Neuronal stem cell (in vitro differentiated cells): ENCODE results near the gene C4orf50.
A peak's percentile ranks its signal among the peaks of the same experiment; 100 is the strongest.

Experiments
- DNase-seq: peaks from one replicate; pipeline ENCODE4 v3.0.0-alpha.2; 2013; ENCODE audit warnings: low spot score
- H2AFZ ChIP-seq: one replicate; pipeline ENCODE4 v1.6.1; 2013; ENCODE audit warnings: mild to moderate bottlenecking, low read length, inconsistent platforms
- H2AK5ac ChIP-seq: 2 replicates; pipeline ENCODE4 v1.6.1; 2013; ENCODE audit warnings: low read depth, mild to moderate bottlenecking, inconsistent platforms, low read length, moderate library complexity, mixed read lengths
- H2BK120ac ChIP-seq: 2 replicates; pipeline ENCODE4 v1.6.1; 2013; ENCODE audit warnings: low read depth, mild to moderate bottlenecking, inconsistent platforms, low read length, moderate library complexity, mixed read lengths
- H2BK12ac ChIP-seq: one replicate; pipeline ENCODE4 v1.6.1; 2013; ENCODE audit warnings: low read length, inconsistent platforms
- H2BK15ac ChIP-seq: 2 replicates; pipeline ENCODE4 v1.6.1; 2013; ENCODE audit warnings: mild to moderate bottlenecking, low read length, inconsistent platforms, mixed read lengths
- H2BK5ac ChIP-seq: one replicate; pipeline ENCODE4 v1.6.1; 2013; ENCODE audit warnings: inconsistent platforms, mild to moderate bottlenecking, low read length, moderate library complexity
- H3K14ac ChIP-seq: one replicate; pipeline ENCODE4 v1.6.1; 2013; ENCODE audit warnings: low read length, inconsistent platforms
- H3K18ac ChIP-seq: 2 replicates; pipeline ENCODE4 v1.6.1; 2013; ENCODE audit warnings: low read length, inconsistent platforms
- H3K23ac ChIP-seq: 2 replicates; pipeline ENCODE4 v1.6.1; 2013; ENCODE audit warnings: low read depth, mild to moderate bottlenecking, mixed read lengths, low read length, inconsistent platforms; ENCODE audit not compliant: poor library complexity
- H3K27ac ChIP-seq: replicated peaks from 3 replicates; pipeline ENCODE4 v1.5.1; 2013; ENCODE audit warnings: low read length, inconsistent platforms
- H3K27me3 ChIP-seq, 3 experiments: 2 replicates each; pipeline ENCODE4 v1.6.1; 2013; ENCODE audit warnings: low read length in 3 of 3, mild to moderate bottlenecking in 2 of 3, inconsistent platforms in 1 of 3, low read depth in 1 of 3, mixed read lengths in 1 of 3, moderate library complexity in 1 of 3; ENCODE audit not compliant: control insufficient read depth in 3 of 3, insufficient read depth in 3 of 3
- H3K36me3 ChIP-seq, 2 donors: replicated peaks in 1 of 2; 2 replicates each; pipeline ENCODE4 v1.6.1; 2013; ENCODE audit warnings: low read length in 2 of 2; ENCODE audit not compliant: control insufficient read depth in 2 of 2, insufficient read depth in 2 of 2
- H3K4ac ChIP-seq: 2 replicates; pipeline ENCODE4 v1.6.1; 2013; ENCODE audit warnings: inconsistent platforms, mild to moderate bottlenecking, low read length, moderate library complexity
- H3K4me1 ChIP-seq, 2 donors: 1 replicate in 1 of 2; 2 replicates in 1 of 2; pipeline ENCODE4 v1.6.1; 2013; ENCODE audit warnings: low read length in 2 of 2, low read depth in 1 of 2; ENCODE audit not compliant: control insufficient read depth in 2 of 2, insufficient read depth in 1 of 2
- H3K4me2 ChIP-seq: one replicate; pipeline ENCODE4 v1.6.1; 2013; ENCODE audit warnings: mild to moderate bottlenecking, low read length, inconsistent platforms; ENCODE audit not compliant: insufficient read depth, poor library complexity, severe bottlenecking
- H3K4me3 ChIP-seq, 2 donors: 2 replicates each; pipeline ENCODE4 v1.5.1; 2013; ENCODE audit warnings: low read length in 2 of 2, mild to moderate bottlenecking in 2 of 2, inconsistent platforms in 1 of 2, moderate library complexity in 1 of 2
- H3K79me1 ChIP-seq: one replicate; pipeline ENCODE4 v1.6.1; 2013; ENCODE audit warnings: low read depth, mild to moderate bottlenecking, inconsistent platforms, low read length, moderate library complexity
- H3K9ac ChIP-seq: one replicate; pipeline ENCODE4 v1.6.1; 2013; ENCODE audit warnings: mild to moderate bottlenecking, low read depth, low read length, inconsistent platforms; ENCODE audit not compliant: poor library complexity
- H3K9me3 ChIP-seq, 2 donors: replicated peaks in 1 of 2; 2 replicates each; pipeline versions ENCODE3 to v1.6.1; 2013; ENCODE audit warnings: low read length in 2 of 2, mild to moderate bottlenecking in 2 of 2, inconsistent platforms in 1 of 2, low read depth in 1 of 2, mixed read lengths in 1 of 2, moderate library complexity in 1 of 2; ENCODE audit not compliant: control insufficient read depth in 2 of 2, insufficient read depth in 1 of 2
- H4K8ac ChIP-seq: one replicate; pipeline ENCODE4 v1.6.1; 2013; ENCODE audit warnings: low read depth, mild to moderate bottlenecking, inconsistent platforms, low read length, moderate library complexity
- H4K91ac ChIP-seq: one replicate; pipeline ENCODE4 v1.6.1; 2013; ENCODE audit warnings: low read length, low read depth, mild to moderate bottlenecking, inconsistent platforms; ENCODE audit not compliant: poor library complexity
- WGBS, 2 donors: extraction: QIAGEN DNeasy Blood & Tissue Kit; methylation state at CpG; one replicate each; pipeline ENCODE4 v1.1.7; 2013; ENCODE audit warnings: missing lambda C conversion rate in 2 of 2, mixed read lengths in 1 of 2; ENCODE audit not compliant: insufficient read length in 2 of 2, insufficient replicate concordance in 1 of 2; ENCODE audit errors: extremely low coverage in 2 of 2; 5-methylcytosine and 5-hydroxymethylcytosine counted together

C4orf50 gene

DNA sequence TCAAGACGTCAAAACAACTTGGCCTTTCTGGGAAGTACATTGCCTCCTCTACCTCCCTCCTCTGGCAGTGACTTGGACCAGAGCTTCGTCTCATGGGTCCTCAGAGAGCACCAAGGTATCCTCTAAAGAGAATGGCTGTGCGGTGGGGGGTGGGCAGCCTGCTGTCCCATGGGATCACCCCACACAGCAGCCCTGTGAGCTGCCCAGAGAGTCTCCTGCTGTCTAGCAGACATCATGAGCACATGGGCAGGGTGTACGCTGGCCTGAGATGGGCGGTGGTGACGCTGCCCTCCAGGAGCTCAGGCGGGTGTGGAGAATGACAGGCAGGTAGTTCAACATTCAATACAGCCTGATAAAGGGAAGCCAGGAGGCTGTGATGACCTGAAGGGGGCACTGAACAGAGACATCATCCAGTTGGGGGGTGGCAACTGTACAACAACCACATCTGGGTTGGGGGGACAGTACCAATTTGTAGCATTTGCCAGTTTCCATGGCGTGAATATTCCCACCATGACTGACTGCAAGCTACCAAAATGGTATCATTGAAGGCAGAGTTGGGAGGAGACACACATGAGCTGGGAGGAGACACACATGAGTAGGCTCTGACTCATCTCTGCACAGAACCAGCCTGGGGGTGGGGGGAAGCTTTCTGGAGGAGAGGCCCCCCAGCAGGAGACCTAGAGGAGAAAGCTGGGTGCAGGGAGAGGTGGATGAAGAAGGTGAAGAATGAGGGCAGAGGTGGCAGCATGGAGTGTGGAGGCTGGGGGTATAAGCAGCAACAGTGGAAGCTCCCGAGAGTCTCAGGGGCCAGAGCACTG lies 35.9 kb downstream of the C4orf50 start:
- no peak overlapping the region for H2BK5ac ChIP-seq
- no peaks in the 10 kb centered on the region for H3K4me1 ChIP-seq
- no peak overlapping the region for H3K4me3 ChIP-seq
- no peak overlapping the region for H3K4me2 ChIP-seq
- H3K4ac ChIP-seq = no peak overlapping the region
- no peak overlapping the region for H3K27ac ChIP-seq
- peaks cover 0 to 2% of the 10 kb centered on the region in 2 donors for H3K9me3 ChIP-seq
- H3K9ac ChIP-seq = no peak overlapping the region
- H3K79me1 ChIP-seq = no peaks in the 10 kb centered on the region
- WGBS, 2 donors = no CpG with 5 or more reads among the region's 9 CpGs
- H3K18ac ChIP-seq = no peak overlapping the region
- no peak overlapping the region for H2AFZ ChIP-seq
- H2BK15ac ChIP-seq = no peak overlapping the region
- DNase-seq = no peak
- H3K36me3 ChIP-seq = no peaks in the 10 kb centered on the region
- no peak overlapping the region for H3K14ac ChIP-seq
- no peak overlapping the region for H2BK12ac ChIP-seq
- H3K23ac ChIP-seq = no peak overlapping the region
- no peak overlapping the region for H4K8ac ChIP-seq
- no peak overlapping the region for H2AK5ac ChIP-seq
- peaks cover 0 to 9% (median 0%) of the 10 kb centered on the region in 3 experiments for H3K27me3 ChIP-seq
- H4K91ac ChIP-seq = no peak overlapping the region
- H2BK120ac ChIP-seq = no peak overlapping the region

DNA sequence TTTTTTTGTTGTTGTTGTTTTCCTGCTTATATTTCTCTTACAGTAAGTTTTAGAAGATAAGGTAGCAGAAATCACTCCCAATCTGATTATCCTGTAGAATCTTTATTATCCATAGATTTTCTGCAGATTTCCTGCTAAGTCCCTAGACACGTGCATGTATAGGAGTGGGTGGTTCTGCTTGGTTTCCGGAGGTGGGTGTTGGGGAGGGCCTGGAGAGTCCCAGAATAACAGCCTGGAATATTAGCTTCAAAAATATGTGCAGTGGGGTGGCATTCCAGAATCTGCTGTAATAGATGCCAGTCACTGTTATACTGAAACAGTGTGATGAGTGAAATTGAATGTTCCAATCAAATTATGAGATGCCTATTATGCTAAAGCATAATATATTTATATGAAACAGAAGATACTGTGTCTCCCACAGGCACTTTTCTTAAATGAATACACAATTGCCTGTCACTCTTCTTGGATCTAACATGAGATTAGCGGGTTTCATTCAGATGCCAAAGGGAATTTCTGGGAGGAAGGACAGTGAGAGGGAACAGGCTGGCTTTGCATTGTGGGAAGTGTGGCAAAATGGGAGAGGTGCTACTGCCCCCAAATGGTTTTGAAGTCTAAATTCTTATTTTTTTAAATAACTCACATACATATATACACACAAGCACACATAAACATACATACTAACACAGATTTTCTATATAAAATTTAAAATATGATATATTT lies 37.6 kb downstream of the C4orf50 start:
- Histone ChIP-seq H2AFZ (no peak overlapping the region), H3K4me1 (no peaks in the 10 kb centered on the region), H3K4ac (no peak overlapping the region), H3K4me3 (no peak overlapping the region), H3K23ac (no peak overlapping the region), H3K9ac (no peak overlapping the region), H2BK12ac (no peak overlapping the region), H3K14ac (no peak overlapping the region), H2BK5ac (no peak overlapping the region), H3K18ac (no peak overlapping the region), H4K91ac (no peak overlapping the region), H3K36me3 (no peaks in the 10 kb centered on the region), H3K79me1 (no peaks in the 10 kb centered on the region), H2BK120ac (no peak overlapping the region), H2BK15ac (no peak overlapping the region), H3K27ac (no peak overlapping the region), H3K4me2 (no peak overlapping the region), H3K9me3 (peaks cover 0 to 2% of the 10 kb centered on the region in 2 donors), H3K27me3 (peaks cover 0 to 9% (median 0%) of the 10 kb centered on the region in 3 experiments), H4K8ac (no peak overlapping the region), H2AK5ac (no peak overlapping the region)
- DNase-seq = no peak
- no CpG with 5 or more reads among the region's 3 CpGs for WGBS, 2 donors

DNA sequence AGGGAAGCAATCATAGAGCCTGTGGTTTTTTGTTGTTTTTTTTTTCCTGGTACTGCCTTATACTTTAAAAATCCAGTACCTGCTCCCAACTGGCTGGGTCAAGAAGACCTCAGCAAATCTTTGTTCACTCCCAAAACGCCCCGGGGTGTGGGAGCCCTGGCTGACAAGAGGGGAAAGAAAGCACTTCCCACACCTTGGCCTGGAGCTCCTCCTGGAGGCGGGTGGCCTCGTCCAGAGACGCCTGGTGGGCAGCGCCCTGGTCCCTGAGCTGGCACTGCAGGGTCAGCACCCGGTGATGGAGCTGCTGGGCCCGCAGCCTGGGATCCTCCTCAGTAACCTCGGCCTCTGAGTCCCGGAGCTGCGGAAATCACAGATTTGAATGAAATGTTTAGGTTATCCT lies 38.2 kb downstream of the C4orf50 start:
- peaks cover 0 to 2% of the 10 kb centered on the region in 2 donors for H3K9me3 ChIP-seq
- H2AK5ac ChIP-seq = no peak overlapping the region
- no peak overlapping the region for H3K14ac ChIP-seq
- H2BK120ac ChIP-seq = no peak overlapping the region
- H3K4me2 ChIP-seq = no peak overlapping the region
- no peak overlapping the region for H2BK12ac ChIP-seq
- no peak overlapping the region for H3K4me3 ChIP-seq
- no peak overlapping the region for H3K23ac ChIP-seq
- peak; percentile 37 for DNase-seq
- no peak overlapping the region for H4K8ac ChIP-seq
- no peak overlapping the region for H4K91ac ChIP-seq
- WGBS, 2 donors = no CpG with 5 or more reads among the region's 11 CpGs
- H3K9ac ChIP-seq = no peak overlapping the region
- no peak overlapping the region for H2AFZ ChIP-seq
- H3K27me3 ChIP-seq = peaks cover 0 to 9% (median 0%) of the 10 kb centered on the region in 3 experiments
- no peak overlapping the region for H3K18ac ChIP-seq
- H2BK15ac ChIP-seq = no peak overlapping the region
- H3K4me1 ChIP-seq = no peaks in the 10 kb centered on the region
- H3K36me3 ChIP-seq = no peaks in the 10 kb centered on the region
- H3K4ac ChIP-seq = no peak overlapping the region
- no peak overlapping the region for H2BK5ac ChIP-seq
- no peaks in the 10 kb centered on the region for H3K79me1 ChIP-seq
- no peak overlapping the region for H3K27ac ChIP-seq

DNA sequence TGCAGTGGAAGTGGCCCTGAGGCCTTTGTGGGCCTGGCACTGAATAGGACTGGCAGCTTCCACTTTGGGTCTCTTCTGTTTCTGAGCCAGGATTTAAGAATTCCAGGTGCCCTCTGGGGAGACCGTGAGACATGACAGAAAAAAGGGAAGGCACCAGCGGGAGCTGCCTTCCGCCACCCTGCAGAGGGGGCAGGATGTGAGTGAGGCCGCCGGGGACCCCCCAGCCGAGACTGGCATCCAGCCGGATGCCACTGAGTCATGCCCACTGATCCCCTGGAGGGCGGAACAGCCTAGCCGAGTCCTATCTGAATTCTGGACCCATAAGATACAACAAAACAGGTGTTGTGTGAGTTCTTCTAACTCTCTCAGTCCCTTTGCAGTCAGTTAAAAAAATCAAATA lies 41.3 kb downstream of the C4orf50 start:
- no peak overlapping the region for H2BK15ac ChIP-seq
- DNase-seq = no peak
- H3K79me1 ChIP-seq = no peaks in the 10 kb centered on the region
- H2BK120ac ChIP-seq = no peak overlapping the region
- H3K4me2 ChIP-seq = no peak overlapping the region
- no peaks in the 10 kb centered on the region for H3K9me3 ChIP-seq
- no peak overlapping the region for H2BK12ac ChIP-seq
- H3K4me3 ChIP-seq = no peak overlapping the region
- no peak overlapping the region for H3K4ac ChIP-seq
- H3K36me3 ChIP-seq = no peaks in the 10 kb centered on the region
- H3K9ac ChIP-seq = no peak overlapping the region
- no peak overlapping the region for H3K27ac ChIP-seq
- H2BK5ac ChIP-seq = peak overlapping the region; percentile 59
- no peak overlapping the region for H2AFZ ChIP-seq
- H2AK5ac ChIP-seq = peak overlapping the region; percentile 5
- H4K91ac ChIP-seq = no peak overlapping the region
- WGBS, 2 donors = no CpG with 5 or more reads among the region's 9 CpGs
- H3K23ac ChIP-seq = no peak overlapping the region
- no peak overlapping the region for H4K8ac ChIP-seq
- H3K4me1 ChIP-seq = no peaks in the 10 kb centered on the region
- peaks cover 0 to 9% (median 0%) of the 10 kb centered on the region in 3 experiments for H3K27me3 ChIP-seq
- peak overlapping the region; percentile 53 for H3K18ac ChIP-seq
- no peak overlapping the region for H3K14ac ChIP-seq
